Loucy (cell line): ENCODE data around the gene PYCARD.

ENCODE experiments used
- H2AFZ ChIP-seq: fragments of 200-600 bp; sonication (generic); 2 replicates; pipeline ENCODE4 v1.6.0; 2016; ENCODE audit warnings: antibody characterized with exemption, mild to moderate bottlenecking, low read length, moderate library complexity
- H3F3A ChIP-seq: fragments of 200-600 bp; 2 replicates; pipeline ENCODE4 v1.6.0; 2016; ENCODE audit warnings: antibody characterized with exemption, low read depth, mild to moderate bottlenecking
- H3K27me3 ChIP-seq: fragments of 200-600 bp; sonication (generic); 2 replicates; pipeline ENCODE4 v1.6.1; 2014; ENCODE audit warnings: low read length, mild to moderate bottlenecking; ENCODE audit not compliant: insufficient read depth, poor library complexity, severe bottlenecking
- H3K36me3 ChIP-seq: fragments of 200-600 bp; sonication (generic); 2 replicates; pipeline ENCODE4 v1.6.1; 2016; ENCODE audit warnings: low read length; ENCODE audit not compliant: insufficient read depth
- H3K4me1 ChIP-seq: fragments of 200-600 bp; sonication (generic); 2 replicates; pipeline ENCODE4 v1.5.1; 2014; ENCODE audit warnings: low read length, mild to moderate bottlenecking; ENCODE audit not compliant: insufficient read depth, poor library complexity, severe bottlenecking
- H3K4me2 ChIP-seq: fragments of 200-600 bp; sonication (generic); 2 replicates; pipeline ENCODE4 v1.6.0; 2014; ENCODE audit warnings: antibody characterized with exemption, low read length, low read depth, mild to moderate bottlenecking; ENCODE audit not compliant: poor library complexity, severe bottlenecking
- H3K4me3 ChIP-seq: fragments of 200-600 bp; sonication (generic); 2 replicates; pipeline ENCODE4 v1.5.1; 2014; ENCODE audit warnings: low read length, mild to moderate bottlenecking, mixed read lengths; ENCODE audit not compliant: poor library complexity, severe bottlenecking
- H3K79me2 ChIP-seq: fragments of 200-600 bp; sonication (generic); 2 replicates; pipeline ENCODE4 v1.6.1; 2014; ENCODE audit warnings: low read length; ENCODE audit not compliant: insufficient read depth
- H3K9ac ChIP-seq: fragments of 200-600 bp; sonication (generic); 2 replicates; pipeline ENCODE4 v1.6.0; 2014; ENCODE audit warnings: mild to moderate bottlenecking, low read depth, low read length, moderate library complexity; ENCODE audit not compliant: poor library complexity, severe bottlenecking
- H3K9me2 ChIP-seq: fragments of 200-600 bp; sonication (generic); replicated peaks from 2 replicates; pipeline ENCODE4 v1.6.1; 2016; ENCODE audit warnings: low read depth, low read length, mixed read lengths
- H3K9me3 ChIP-seq: fragments of 200-600 bp; sonication (generic); 2 replicates; pipeline ENCODE4 v1.6.1; 2014; ENCODE audit warnings: mild to moderate bottlenecking, antibody characterized with exemption, low read length, low read depth; ENCODE audit not compliant: insufficient read depth
- H4K20me1 ChIP-seq: fragments of 200-600 bp; sonication (generic); 2 replicates; pipeline ENCODE4 v1.6.0; 2014; ENCODE audit warnings: antibody characterized with exemption, low read length, mild to moderate bottlenecking; ENCODE audit not compliant: insufficient read depth, poor library complexity, severe bottlenecking
- CTCF ChIP-seq: fragments of 200-600 bp; sonication (generic); conservative IDR thresholded peaks from 2 replicates; pipeline ENCODE4 v1.5.1; 2014; ENCODE audit warnings: mild to moderate bottlenecking, antibody characterized with exemption, low read length
- EZH2phosphoT487 ChIP-seq: fragments of 200-600 bp; IDR thresholded peaks from 2 replicates; pipeline ENCODE4 v1.6.1; 2018; ENCODE audit warnings: antibody characterized with exemption, mild to moderate bottlenecking, moderate library complexity, borderline replicate concordance

Gene PYCARD

GRCh38 chr16:31189412-31189778 is 13.2 kb downstream of the PYCARD start:
- Histone ChIP-seq H4K20me1 (peaks cover 95% of the 10 kb centered on the region), H3K9me2 (no peaks in the 10 kb centered on the region), H3F3A (peaks cover 10% of the 10 kb centered on the region; the same call in 1 of the 2 replicates)

GRCh38 chr16:31188450-31189411 is 13.8 kb downstream of the PYCARD start:
- Histone ChIP-seq H3F3A (peaks cover 10% of the 10 kb centered on the region; the same call in 1 of the 2 replicates), H3K9me2 (no peaks in the 10 kb centered on the region), H3K27me3 (no peaks in the 10 kb centered on the region), H3K36me3 (peaks cover 100% of the 10 kb centered on the region), H3K4me3 (peak overlapping the region; percentile 5), H3K79me2 (peaks cover 98% of the 10 kb centered on the region), H3K4me1 (peaks cover 45% of the 10 kb centered on the region), H4K20me1 (peaks cover 95% of the 10 kb centered on the region), H2AFZ (no peak overlapping the region), H3K9ac (no peak overlapping the region), H3K9me3 (no peaks in the 10 kb centered on the region), H3K4me2 (peak overlapping the region; percentile 95)
- no peak for TF ChIP-seq CTCF
- TF ChIP-seq EZH2phosphoT487: no peak

More at GRCh38 chr16:31189412-31189778, 13.2 kb downstream of the PYCARD start:
- Histone ChIP-seq H3K79me2 (peaks cover 98% of the 10 kb centered on the region), H3K4me2 (peak overlapping the region; percentile 95), H3K9me3 (no peaks in the 10 kb centered on the region), H3K9ac (no peak overlapping the region), H3K4me3 (no peak overlapping the region), H2AFZ (no peak overlapping the region), H3K36me3 (peaks cover 100% of the 10 kb centered on the region), H3K4me1 (peaks cover 40% of the 10 kb centered on the region), H3K27me3 (no peaks in the 10 kb centered on the region)
- no peak for TF ChIP-seq EZH2phosphoT487
- no peak for TF ChIP-seq CTCF

DNA sequence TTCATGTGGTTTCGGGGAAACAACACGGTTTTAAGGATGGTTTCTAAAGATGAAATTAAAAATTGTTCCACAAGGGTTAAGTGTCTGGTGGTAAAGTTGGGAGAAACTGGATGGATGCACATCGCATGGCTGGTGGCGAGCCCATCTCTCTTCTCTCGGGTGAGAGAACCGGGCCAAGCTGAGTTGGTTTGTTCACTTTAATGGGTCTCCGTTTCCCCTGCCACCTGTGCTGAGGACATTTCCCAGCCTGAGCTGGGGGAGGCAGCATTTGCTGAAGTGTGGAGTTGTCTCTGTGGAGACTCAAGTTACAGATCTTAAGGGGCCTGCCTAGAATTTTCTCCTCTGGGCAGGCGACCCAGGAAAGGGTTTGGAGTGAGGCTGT is 14.8 kb downstream of the PYCARD start:
- H3K27me3 ChIP-seq: no peaks in the 10 kb centered on the region
- no peaks in the 10 kb centered on the region for H3K9me3 ChIP-seq
- H3K9me2 ChIP-seq: no peaks in the 10 kb centered on the region
- H3K36me3 ChIP-seq: peaks cover 100% of the 10 kb centered on the region
- TF ChIP-seq EZH2phosphoT487 (no peak), CTCF (no peak)
- peaks cover 100% of the 10 kb centered on the region for H3K79me2 ChIP-seq
- peaks cover 10% of the 10 kb centered on the region; the same call in 1 of the 2 replicates for H3F3A ChIP-seq
- peak overlapping the region; percentile 65 for H3K4me3 ChIP-seq
- no peak overlapping the region for H3K9ac ChIP-seq
- H3K4me1 ChIP-seq: peaks cover 54% of the 10 kb centered on the region
- H2AFZ ChIP-seq: no peak overlapping the region
- peaks cover 95% of the 10 kb centered on the region for H4K20me1 ChIP-seq
- H3K4me2 ChIP-seq: peak overlapping the region; percentile 95
